Spleen (tissue), 11 donors: ENCODE results near the gene PARN. TPM values are rescaled to one million over a fixed set of nuclear protein-coding genes. Genes with fewer than 3 reads are reported as not detected.

Source experiments
- DNase-seq: peaks from one replicate; pipeline ENCODE4 v3.0.0-alpha.2; 2020
- H3K27ac ChIP-seq, 8 donors: fragments of 200-600 bp; sonication (generic) in 7 of 8; 1 replicate in 4 of 8; 2 replicates in 4 of 8; pipeline versions ENCODE4 v1.5.0 to v1.8.0; 2016 to 2021; ENCODE audit warnings: inconsistent platforms in 4 of 8, mild to moderate bottlenecking in 4 of 8, moderate library complexity in 1 of 8
- H3K27me3 ChIP-seq, 7 donors: fragments of 200-600 bp; sonication (generic) in 6 of 7; replicated peaks in 1 of 7; 1 replicate in 4 of 7; 2 replicates in 3 of 7; pipeline versions ENCODE4 v1.5.0 to v1.8.0; 2016 to 2021; ENCODE audit warnings: inconsistent platforms in 3 of 7, mild to moderate bottlenecking in 1 of 7
- H3K36me3 ChIP-seq, 6 donors: fragments of 200-600 bp; sonication (generic) in 5 of 6; 1 replicate in 4 of 6; 2 replicates in 2 of 6; pipeline versions ENCODE4 v1.5.0 to v1.8.0; 2016 to 2021; ENCODE audit warnings: inconsistent platforms in 2 of 6
- H3K4me1 ChIP-seq, 6 donors: fragments of 200-600 bp; sonication (generic) in 5 of 6; 1 replicate in 3 of 6; 2 replicates in 3 of 6; pipeline versions ENCODE4 v1.5.0 to v1.8.0; 2016 to 2021; ENCODE audit warnings: inconsistent platforms in 3 of 6
- H3K4me3 ChIP-seq, 8 donors: fragments of 200-600 bp; sonication (generic) in 7 of 8; 1 replicate in 4 of 8; 2 replicates in 4 of 8; pipeline versions ENCODE4 v1.5.0 to v1.8.0; 2016 to 2021; ENCODE audit warnings: inconsistent platforms in 4 of 8, mild to moderate bottlenecking in 4 of 8, moderate library complexity in 2 of 8
- H3K9me3 ChIP-seq, 8 donors: fragments of 200-600 bp; sonication (generic) in 7 of 8; 1 replicate in 4 of 8; 2 replicates in 4 of 8; pipeline versions ENCODE4 v1.5.0 to v1.8.0; 2016 to 2021; ENCODE audit warnings: inconsistent platforms in 4 of 8
- POLR2A ChIP-seq, 3 donors: fragments of 450-650 bp; IDR thresholded peaks; one replicate each; pipeline ENCODE4 v1.5.1; 2017; ENCODE audit warnings: antibody characterized with exemption in 3 of 3, mild to moderate bottlenecking in 1 of 3
- POLR2AphosphoS5 ChIP-seq, 3 donors: sonication (generic); formaldehyde crosslinking; IDR thresholded peaks; one replicate each; pipeline ENCODE4 v1.5.1; 2017; ENCODE audit warnings: antibody characterized with exemption in 3 of 3
- WGBS, 5 donors: extraction: QIAGEN DNeasy Blood & Tissue Kit in 3 of 5; methylation state at CpG; one replicate each; pipeline versions ENCODE4 v1.1.5 to v1.1.7; 2013 to 2018; 5-methylcytosine and 5-hydroxymethylcytosine counted together
- intact Hi-C: fragments of 100-400 bp; cut with DNase I; formaldehyde crosslinking; loops from one replicate; pipeline ENCODE4 v1.15.0; 2023; ENCODE audit warnings: low total_unique reads
- polyA plus RNA-seq, 3 donors: library from polyadenylated mRNA; stranded (reverse); fragments of 200-250 nt; gene quantifications; one replicate each; pipeline ENCODE4 v1.2.1, GENCODE V29; 2013
- total RNA-seq, 7 donors: library from RNA; depleted of rRNA in 3 of 7; stranded (reverse); fragments of >200 nt in 3 of 7; fragmentation: NEBNext Ultra II Directional in 4 of 7; extraction: Animal tissue kit (Norgen Biotek cat#: 25700) in 4 of 7; gene quantifications; one replicate each; pipeline versions ENCODE4 v1.1.0 to v1.2.1, GENCODE V29; 2016 to 2021
- TF ChIP-seq, protein P1 (sequence below), 11 experiments: fragments of 200-600 bp in 7 of 11; fragments of 450-650 bp in 4 of 11; sonication (generic) in 4 of 11; IDR thresholded peaks in 8 of 11; conservative IDR thresholded peaks in 3 of 11; 1 replicate in 7 of 11; 2 replicates in 4 of 11; pipeline versions ENCODE4 v1.4.0 to v1.8.0; 2016 to 2021; ENCODE audit warnings: antibody characterized with exemption in 11 of 11, inconsistent platforms in 4 of 11, mild to moderate bottlenecking in 1 of 11
- donor health status: healthy with polysubstance abuse.
- donor health status: DM: no; HTN: no; CAD: no; lungs with moderate emphysema.
- donor health status: DM: no; HTN: no; CAD: no.
- donor health status: Bipolar disorder and iron deficiency.
- donor health status: healthy.
- donor health status: DM: no; HTN: no; CAD: no.
- donor health status: DM: yes; HTN: yes; CAD: no.

PARN gene
- total and polyA plus RNA-seq, 10 donors: 10.3 to 49.0 (median 35.6) TPM

DNA sequence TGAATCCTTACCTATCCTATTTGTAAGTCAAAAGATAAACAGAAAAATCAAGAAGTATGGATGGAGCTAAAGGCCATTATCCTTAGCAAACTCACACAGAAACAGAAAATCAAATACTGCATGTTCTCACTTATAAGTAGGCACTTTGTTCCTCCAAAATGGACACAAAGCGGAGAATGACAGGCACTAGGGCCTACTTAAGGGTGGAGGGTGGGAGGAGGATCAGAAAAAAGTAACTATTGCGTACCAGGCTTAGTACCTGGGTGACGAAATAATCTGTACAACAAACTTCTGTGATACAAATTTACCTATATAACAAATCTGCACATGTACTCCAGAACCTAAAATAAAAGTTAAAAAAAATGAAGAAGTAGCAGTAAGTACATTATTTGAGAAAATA, 164.3 kb downstream of the PARN start:
- intact Hi-C loops: no loop called here
- WGBS, 5 donors: 96 to 100% (median 97%) methylated on average over 3 of the region's 3 CpGs

DNA sequence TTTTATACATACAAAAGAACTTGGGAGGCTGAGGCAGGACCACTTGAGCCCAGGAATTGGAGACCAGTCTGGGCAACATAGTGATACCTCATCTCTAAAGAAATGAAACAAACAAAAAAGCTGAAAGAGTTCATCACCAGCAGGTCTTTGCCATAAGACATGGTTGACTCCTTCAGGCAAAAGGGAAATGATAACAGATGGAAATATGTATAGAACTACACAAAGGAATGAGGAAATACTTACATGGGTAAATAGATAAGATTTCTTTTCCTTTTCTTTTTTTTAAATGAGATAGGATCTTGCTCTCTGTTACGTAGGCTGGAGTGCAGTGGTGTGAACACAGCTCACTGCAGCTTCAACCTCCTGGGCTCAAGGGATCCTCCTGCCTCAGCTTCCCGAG, 165.3 kb downstream of the PARN start:
- Histone ChIP-seq H3K36me3 (peaks cover 0 to 45% (median 4%) of the 10 kb centered on the region in 6 donors), H3K4me3 (no peak overlapping the region), H3K4me1 (no peaks in the 10 kb centered on the region), H3K27ac (no peak overlapping the region), H3K27me3 (no peaks in the 10 kb centered on the region), H3K9me3 (peaks cover 8 to 21% (median 16%) of the 10 kb centered on the region in 8 donors)
- no peak for DNase-seq
- intact Hi-C loops: no loop called here
- TF ChIP-seq, protein P1, sequence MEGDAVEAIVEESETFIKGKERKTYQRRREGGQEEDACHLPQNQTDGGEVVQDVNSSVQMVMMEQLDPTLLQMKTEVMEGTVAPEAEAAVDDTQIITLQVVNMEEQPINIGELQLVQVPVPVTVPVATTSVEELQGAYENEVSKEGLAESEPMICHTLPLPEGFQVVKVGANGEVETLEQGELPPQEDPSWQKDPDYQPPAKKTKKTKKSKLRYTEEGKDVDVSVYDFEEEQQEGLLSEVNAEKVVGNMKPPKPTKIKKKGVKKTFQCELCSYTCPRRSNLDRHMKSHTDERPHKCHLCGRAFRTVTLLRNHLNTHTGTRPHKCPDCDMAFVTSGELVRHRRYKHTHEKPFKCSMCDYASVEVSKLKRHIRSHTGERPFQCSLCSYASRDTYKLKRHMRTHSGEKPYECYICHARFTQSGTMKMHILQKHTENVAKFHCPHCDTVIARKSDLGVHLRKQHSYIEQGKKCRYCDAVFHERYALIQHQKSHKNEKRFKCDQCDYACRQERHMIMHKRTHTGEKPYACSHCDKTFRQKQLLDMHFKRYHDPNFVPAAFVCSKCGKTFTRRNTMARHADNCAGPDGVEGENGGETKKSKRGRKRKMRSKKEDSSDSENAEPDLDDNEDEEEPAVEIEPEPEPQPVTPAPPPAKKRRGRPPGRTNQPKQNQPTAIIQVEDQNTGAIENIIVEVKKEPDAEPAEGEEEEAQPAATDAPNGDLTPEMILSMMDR (IDR thresholded peaks at IDR 0.05 in 8 of 11, conservative IDR thresholded peaks at IDR 0.05 in 3 of 11): no peak
- TF ChIP-seq POLR2A (IDR thresholded peaks at IDR 0.05) (no peak), POLR2AphosphoS5 (IDR thresholded peaks at IDR 0.05) (no peak)
- 90 to 96% (median 93%) methylated on average over 2 of the region's 2 CpGs for WGBS, 5 donors

More for the DNA sequence above, 164.3 kb downstream of the PARN start:
- H3K36me3 ChIP-seq: peaks cover 0 to 43% (median 3%) of the 10 kb centered on the region in 6 donors
- no peaks in the 10 kb centered on the region for H3K4me1 ChIP-seq
- H3K4me3 ChIP-seq: no peak overlapping the region
- DNase-seq: no peak
- peaks cover 8 to 21% (median 16%) of the 10 kb centered on the region in 8 donors for H3K9me3 ChIP-seq
- H3K27ac ChIP-seq: no peak overlapping the region
- no peaks in the 10 kb centered on the region for H3K27me3 ChIP-seq
- TF ChIP-seq, protein P1 (IDR thresholded peaks at IDR 0.05 in 8 of 11, conservative IDR thresholded peaks at IDR 0.05 in 3 of 11): no peak
- no peak for TF ChIP-seq POLR2A (IDR thresholded peaks at IDR 0.05)
- TF ChIP-seq POLR2AphosphoS5 (IDR thresholded peaks at IDR 0.05): no peak

DNA sequence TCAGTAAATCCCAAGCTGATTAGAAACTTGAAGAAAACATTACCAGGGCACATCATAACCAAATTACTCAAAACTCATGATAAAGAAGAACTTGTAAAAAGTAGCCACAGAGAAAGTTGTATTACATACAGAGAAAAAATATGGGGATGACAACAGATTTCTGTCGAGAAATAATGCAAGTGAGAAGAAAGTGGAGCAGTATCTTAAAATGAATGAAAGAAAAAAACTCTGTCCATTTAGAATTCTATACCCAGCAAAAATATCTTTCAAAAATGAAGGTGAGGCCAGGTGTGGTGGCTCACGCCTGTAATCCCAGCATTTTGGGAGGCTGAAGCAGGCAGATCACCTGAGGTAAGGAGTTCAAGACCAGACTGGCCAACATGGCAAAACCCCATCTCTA, 165.9 kb downstream of the PARN start:
- peaks cover 8 to 21% (median 16%) of the 10 kb centered on the region in 8 donors for H3K9me3 ChIP-seq
- TF ChIP-seq, protein P1 (IDR thresholded peaks at IDR 0.05 in 8 of 11, conservative IDR thresholded peaks at IDR 0.05 in 3 of 11): no peak
- TF ChIP-seq POLR2A (IDR thresholded peaks at IDR 0.05): no peak
- H3K4me3 ChIP-seq: no peak overlapping the region
- no peak for DNase-seq
- H3K27ac ChIP-seq: no peak overlapping the region
- peaks cover 0 to 45% (median 4%) of the 10 kb centered on the region in 6 donors for H3K36me3 ChIP-seq
- no peaks in the 10 kb centered on the region for H3K27me3 ChIP-seq
- no peaks in the 10 kb centered on the region for H3K4me1 ChIP-seq
- intact Hi-C loops: no loop called here
- WGBS, 5 donors: 95 to 100% (median 99%) methylated on average over 2 of the region's 2 CpGs

DNA sequence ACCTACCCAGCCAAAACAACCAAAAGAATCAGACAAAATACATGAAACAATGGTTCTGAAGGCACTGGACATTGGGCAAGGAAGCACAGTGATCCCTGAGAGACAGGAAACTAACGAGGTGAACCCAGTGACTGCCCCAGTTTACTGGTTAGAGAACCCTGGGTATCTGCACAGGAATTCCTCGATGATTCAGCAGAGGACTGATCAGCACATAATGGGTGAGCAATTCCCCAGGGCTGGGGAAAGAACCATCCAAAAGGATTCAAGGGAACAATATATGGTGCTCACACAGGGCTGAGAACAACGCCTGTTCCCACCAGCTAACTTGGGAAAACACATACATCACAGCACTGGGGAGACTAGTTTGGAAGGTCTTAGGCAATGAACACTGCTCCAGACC, 167.2 kb downstream of the PARN start:
- Histone ChIP-seq H3K36me3 (peaks cover 0 to 44% (median 4%) of the 10 kb centered on the region in 6 donors), H3K27me3 (no peaks in the 10 kb centered on the region), H3K9me3 (peaks cover 8 to 21% (median 16%) of the 10 kb centered on the region in 8 donors), H3K4me1 (no peaks in the 10 kb centered on the region), H3K27ac (no peak overlapping the region), H3K4me3 (no peak overlapping the region)
- TF ChIP-seq POLR2AphosphoS5 (IDR thresholded peaks at IDR 0.05): no peak
- no peak for TF ChIP-seq POLR2A (IDR thresholded peaks at IDR 0.05)
- TF ChIP-seq, protein P1 (IDR thresholded peaks at IDR 0.05 in 8 of 11, conservative IDR thresholded peaks at IDR 0.05 in 3 of 11): no peak
- WGBS, 5 donors: 87 to 98% (median 95%) methylated on average over 3 of the region's 3 CpGs
- intact Hi-C loops: no loop called here
- DNase-seq: no peak
